SK-N-SH (cell line): ENCODE results near the gene PRKN. TPM values are rescaled to one million over a fixed set of nuclear protein-coding genes. Genes with fewer than 3 reads are reported as not detected.

ENCODE experiments used
- CTCF ChIA-PET: fragments of 300-600, 350-600 bp; formaldehyde crosslinking; extraction: SDS; loops from one replicate; lab custom pipeline; 2021; lab: Yijun Ruan, JAX
- POLR2A ChIA-PET: fragments of 350-600 bp; sonication (Branson Sonifier 250); formaldehyde crosslinking; extraction: SDS; loops from one replicate; lab custom pipeline; 2020; ENCODE audit warnings: antibody characterized with exemption, inconsistent platforms; lab: Yijun Ruan, JAX
- DNase-seq: peaks from one replicate; pipeline ENCODE4 v3.0.0; 2012
- H2AFZ ChIP-seq: fragments of 200-600 bp; sonication (generic); 2 replicates; pipeline ENCODE4 v1.8.1; 2016; ENCODE audit warnings: antibody characterized with exemption, mild to moderate bottlenecking, low read depth
- H3F3A ChIP-seq: fragments of 200-600 bp; sonication (generic); replicated peaks from 2 replicates; pipeline ENCODE3; 2016; ENCODE audit warnings: antibody characterized with exemption, mild to moderate bottlenecking; ENCODE audit not compliant: insufficient read depth
- H3K27ac ChIP-seq, 2 experiments: fragments of 200-500 bp in 1 of 2; fragments of 200-600 bp in 1 of 2; sonication (Bioruptor generic) in 1 of 2; sonication (generic), shearing (Covaris generic) in 1 of 2; 2 replicates each; pipeline versions ENCODE4 v1.5.1 to v1.6.1; 2014 to 2016; ENCODE audit warnings: low read depth in 2 of 2, inconsistent platforms in 1 of 2, low read length in 1 of 2, mild to moderate bottlenecking in 1 of 2, mixed read lengths in 1 of 2
- H3K27me3 ChIP-seq: fragments of 200-600 bp; sonication (generic), shearing (Covaris generic); 2 replicates; pipeline ENCODE4 v1.6.1; 2016; ENCODE audit warnings: mixed run types; ENCODE audit not compliant: insufficient read depth
- H3K36me3 ChIP-seq, 2 experiments: fragments of 200-500 bp in 1 of 2; fragments of 200-600 bp in 1 of 2; sonication (Bioruptor generic) in 1 of 2; sonication (generic) in 1 of 2; replicated peaks in 1 of 2; 2 replicates each; pipeline versions ENCODE3 to v1.5.1; 2014 to 2016; ENCODE audit warnings: low read length in 1 of 2, mild to moderate bottlenecking in 1 of 2; ENCODE audit not compliant: insufficient read depth in 2 of 2, control insufficient read depth in 1 of 2
- H3K4me1 ChIP-seq, 2 experiments: fragments of 200-500 bp in 1 of 2; fragments of 200-600 bp in 1 of 2; sonication (Bioruptor generic) in 1 of 2; sonication (generic), shearing (Covaris generic) in 1 of 2; 2 replicates each; pipeline versions ENCODE4 v1.5.1 to v1.6.1; 2014 to 2016; ENCODE audit warnings: low read depth in 1 of 2, low read length in 1 of 2, mixed run types in 1 of 2; ENCODE audit not compliant: insufficient read depth in 2 of 2, control insufficient read depth in 1 of 2
- H3K4me2 ChIP-seq: fragments of 200-600 bp; sonication (generic), shearing (Covaris generic); 2 replicates; pipeline ENCODE4 v1.6.1; 2017; ENCODE audit warnings: mixed run types
- H3K4me3 ChIP-seq, 2 experiments: fragments of 200-500 bp in 1 of 2; fragments of 200-600 bp in 1 of 2; sonication (Bioruptor generic) in 1 of 2; sonication (generic), shearing (Covaris generic) in 1 of 2; 2 replicates each; pipeline versions ENCODE4 v1.5.1 to v1.8.1; 2014 to 2016; ENCODE audit warnings: low read depth in 2 of 2, inconsistent platforms in 1 of 2, low read length in 1 of 2, mild to moderate bottlenecking in 1 of 2, mixed read lengths in 1 of 2, moderate library complexity in 1 of 2
- H3K79me2 ChIP-seq: fragments of 200-600 bp; sonication (generic); 2 replicates; pipeline ENCODE4 v1.8.1; 2017; ENCODE audit warnings: mild to moderate bottlenecking; ENCODE audit not compliant: insufficient read depth
- H3K9ac ChIP-seq: fragments of 200-600 bp; sonication (generic); 2 replicates; pipeline ENCODE4 v1.6.1; 2017; ENCODE audit warnings: mixed run types
- H3K9me2 ChIP-seq: fragments of 200-600 bp; sonication (generic); 2 replicates; pipeline ENCODE4 v1.6.1; 2017; ENCODE audit warnings: mixed run types
- H3K9me3 ChIP-seq: fragments of 200-600 bp; sonication (generic); 2 replicates; pipeline ENCODE4 v1.6.1; 2017; ENCODE audit warnings: mixed run types, mild to moderate bottlenecking, moderate library complexity
- H4K20me1 ChIP-seq: fragments of 200-600 bp; sonication (generic); 2 replicates; pipeline ENCODE4 v1.6.1; 2017; ENCODE audit warnings: mild to moderate bottlenecking, mixed run types; ENCODE audit not compliant: insufficient read depth
- CHD2 ChIP-seq: fragments of 150-350 bp; IDR thresholded peaks from 2 replicates; pipeline ENCODE4 v1.6.1; 2018; ENCODE audit warnings: low read length; ENCODE audit not compliant: partially characterized antibody
- EZH2phosphoT487 ChIP-seq: fragments of 200-600 bp; sonication (generic); IDR thresholded peaks from 2 replicates; pipeline ENCODE4 v1.6.1; 2017; ENCODE audit warnings: low read depth, mixed run types, mild to moderate bottlenecking, antibody characterized with exemption, moderate library complexity, borderline replicate concordance
- FOXJ3 ChIP-seq: sonication (generic); formaldehyde crosslinking; IDR thresholded peaks from 2 replicates; pipeline ENCODE4 v1.5.1; 2020; ENCODE audit warnings: mild to moderate bottlenecking, missing genetic modification reagents
- GATA2 ChIP-seq: sonication (generic); formaldehyde crosslinking; IDR thresholded peaks from 2 replicates; pipeline ENCODE4 v1.5.0; 2020; ENCODE audit warnings: mild to moderate bottlenecking, missing genetic modification reagents
- MAX ChIP-seq: IDR thresholded peaks from 2 replicates; pipeline ENCODE4 v1.4.0; 2012; ENCODE audit warnings: low read depth
- MXI1 ChIP-seq: IDR thresholded peaks from 2 replicates; pipeline ENCODE4 v1.6.1; 2012; ENCODE audit warnings: mild to moderate bottlenecking, low read depth, low read length, improper control_type of control experiment
- NRF1 ChIP-seq: IDR thresholded peaks from 2 replicates; pipeline ENCODE4 v1.6.1; 2012; ENCODE audit warnings: low read depth, mild to moderate bottlenecking, low read length
- PBX3 ChIP-seq: IDR thresholded peaks from 2 replicates; pipeline ENCODE4; 2012
- POLR2AphosphoS5 ChIP-seq: IDR thresholded peaks from 2 replicates; pipeline ENCODE4 v1.6.1; 2012; ENCODE audit warnings: low read depth, low read length
- RAD21 ChIP-seq: IDR thresholded peaks from 2 replicates; pipeline ENCODE4 v1.6.1; 2012; ENCODE audit warnings: mild to moderate bottlenecking, low read length
- RFX5 ChIP-seq: IDR thresholded peaks from 2 replicates; pipeline ENCODE4 v1.6.1; 2012; ENCODE audit warnings: mild to moderate bottlenecking, improper control_type of control experiment, low read length
- SIN3A ChIP-seq: IDR thresholded peaks from 2 replicates; pipeline ENCODE4 v1.6.1; 2012; ENCODE audit warnings: low read depth, mild to moderate bottlenecking, low read length, moderate library complexity, borderline replicate concordance
- TEAD4 ChIP-seq: IDR thresholded peaks from 2 replicates; pipeline ENCODE4 v1.4.0; 2012; ENCODE audit warnings: mild to moderate bottlenecking, borderline replicate concordance; ENCODE audit not compliant: insufficient read depth
- WGBS: methylation state at CpG from one replicate; pipeline ENCODE4 v1.1.6; 2017; ENCODE audit warnings: low lambda C conversion rate; 5-methylcytosine and 5-hydroxymethylcytosine counted together
- polyA plus RNA-seq, 3 experiments: library from polyadenylated mRNA; depleted of rRNA; stranded (reverse); fragments of >200 nt; gene quantifications; 2 replicates each; pipeline ENCODE4 v1.2.3, GENCODE V29; 2012
- TF ChIP-seq, protein P1 (sequence below): fragments of 200-600 bp; sonication (generic); IDR thresholded peaks from 2 replicates; pipeline ENCODE4 v1.6.1; 2017; ENCODE audit warnings: antibody characterized with exemption, mild to moderate bottlenecking, moderate library complexity

The PRKN gene
- polyA plus RNA-seq, 1 of the 3 experiments (the other 2 are of a cell fraction): 0.76 TPM

- H3K4me1 ChIP-seq: no peaks in the 10 kb centered on the region; a peak in 1 of 4 replicates
- H3K4me2 ChIP-seq: no peak overlapping the region
- no peaks in the 10 kb centered on the region for H3K9me3 ChIP-seq
- H3K36me3 ChIP-seq: no peaks in the 10 kb centered on the region
- H3K9ac ChIP-seq: no peak overlapping the region
- WGBS: 39% methylated on average over 8 of the region's 8 CpGs
- TF ChIP-seq PBX3 (no peak), SIN3A (no peak)
- TF ChIP-seq, all 33 proteins: peak for 0
- Histone ChIP-seq H3F3A (no peaks in the 10 kb centered on the region), H3K79me2 (no peaks in the 10 kb centered on the region), H2AFZ (no peak overlapping the region), H3K9me2 (no peaks in the 10 kb centered on the region), H3K27ac (no peak overlapping the region), H3K4me3 (no peak overlapping the region), H4K20me1 (no peaks in the 10 kb centered on the region), H3K27me3 (no peaks in the 10 kb centered on the region)
- ChIA-PET CTCF (no interaction called here), POLR2A (no interaction called here)
- no peak for DNase-seq
Measured at GRCh38 chr6:161802231-161802630, 925.3 kb downstream of the PRKN start.

GRCh38 chr6:161798844-161799394, 928.6 kb downstream of the PRKN start:
- no peak for TF ChIP-seq MXI1
- no peak for TF ChIP-seq CHD2
- TF ChIP-seq EZH2phosphoT487: no peak
- TF ChIP-seq RAD21: no peak
- TF ChIP-seq, protein P1, sequence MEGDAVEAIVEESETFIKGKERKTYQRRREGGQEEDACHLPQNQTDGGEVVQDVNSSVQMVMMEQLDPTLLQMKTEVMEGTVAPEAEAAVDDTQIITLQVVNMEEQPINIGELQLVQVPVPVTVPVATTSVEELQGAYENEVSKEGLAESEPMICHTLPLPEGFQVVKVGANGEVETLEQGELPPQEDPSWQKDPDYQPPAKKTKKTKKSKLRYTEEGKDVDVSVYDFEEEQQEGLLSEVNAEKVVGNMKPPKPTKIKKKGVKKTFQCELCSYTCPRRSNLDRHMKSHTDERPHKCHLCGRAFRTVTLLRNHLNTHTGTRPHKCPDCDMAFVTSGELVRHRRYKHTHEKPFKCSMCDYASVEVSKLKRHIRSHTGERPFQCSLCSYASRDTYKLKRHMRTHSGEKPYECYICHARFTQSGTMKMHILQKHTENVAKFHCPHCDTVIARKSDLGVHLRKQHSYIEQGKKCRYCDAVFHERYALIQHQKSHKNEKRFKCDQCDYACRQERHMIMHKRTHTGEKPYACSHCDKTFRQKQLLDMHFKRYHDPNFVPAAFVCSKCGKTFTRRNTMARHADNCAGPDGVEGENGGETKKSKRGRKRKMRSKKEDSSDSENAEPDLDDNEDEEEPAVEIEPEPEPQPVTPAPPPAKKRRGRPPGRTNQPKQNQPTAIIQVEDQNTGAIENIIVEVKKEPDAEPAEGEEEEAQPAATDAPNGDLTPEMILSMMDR: no peak
- TF ChIP-seq MAX: no peak
- no peak for TF ChIP-seq FOXJ3 (CRISPR knock-in tag)
- TF ChIP-seq RFX5: no peak
- no peak for TF ChIP-seq SIN3A
- no peak for TF ChIP-seq POLR2AphosphoS5
- TF ChIP-seq NRF1: no peak
- TF ChIP-seq GATA2 (CRISPR knock-in tag): no peak
- TF ChIP-seq TEAD4: no peak

More at GRCh38 chr6:161798844-161799394, 928.6 kb downstream of the PRKN start:
- Histone ChIP-seq H3F3A (no peaks in the 10 kb centered on the region), H3K9ac (no peak overlapping the region), H3K36me3 (no peaks in the 10 kb centered on the region), H3K4me2 (no peak overlapping the region), H3K4me1 (no peaks in the 10 kb centered on the region; a peak in 2 of 4 replicates), H3K4me3 (no peak overlapping the region), H3K27ac (no peak overlapping the region), H3K9me3 (no peaks in the 10 kb centered on the region), H2AFZ (no peak overlapping the region), H3K79me2 (no peaks in the 10 kb centered on the region), H3K9me2 (no peaks in the 10 kb centered on the region), H4K20me1 (no peaks in the 10 kb centered on the region), H3K27me3 (no peaks in the 10 kb centered on the region)
- WGBS: 18% methylated on average over 7 of the region's 7 CpGs
- ChIA-PET CTCF (interaction anchor here (0.9 to 1.3 kb wide), 2 partner anchors 9 to 38 kb away, joined by 3 to 4 read pairs; no protein-coding TSS in a partner anchor), POLR2A (no interaction called here)
- no peak for DNase-seq
